H9 (cell line): Measurements from ENCODE around the gene PPP4R3B. TPM values are rescaled to one million over a fixed set of nuclear protein-coding genes. Genes with fewer than 3 reads are reported as not detected.

Experiments used
- DNase-seq: peaks from one replicate; pipeline ENCODE4 v3.0.0-alpha.2; 2017
- H2AFZ ChIP-seq: one replicate; pipeline ENCODE4 v1.6.1; 2013; ENCODE audit warnings: mild to moderate bottlenecking, low read length, control low read depth, moderate library complexity
- H2AK5ac ChIP-seq: 2 replicates; pipeline ENCODE4 v1.6.1; 2013; ENCODE audit warnings: low read length, control low read depth, mixed read lengths; ENCODE audit not compliant: insufficient read length
- H2BK120ac ChIP-seq: one replicate; pipeline ENCODE4 v1.6.1; 2013; ENCODE audit warnings: low read depth, mild to moderate bottlenecking, low read length, control low read depth, inconsistent platforms; ENCODE audit not compliant: poor library complexity, severe bottlenecking
- H2BK12ac ChIP-seq: 2 replicates; pipeline ENCODE4 v1.6.1; 2013; ENCODE audit warnings: low read length, control low read depth, mixed read lengths, low read depth; ENCODE audit not compliant: insufficient read length
- H2BK15ac ChIP-seq: 2 replicates; pipeline ENCODE4 v1.6.1; 2013; ENCODE audit warnings: low read depth, low read length, control low read depth
- H2BK20ac ChIP-seq: one replicate; pipeline ENCODE4 v1.6.1; 2013; ENCODE audit warnings: low read depth, mild to moderate bottlenecking, low read length, control low read depth, inconsistent platforms; ENCODE audit not compliant: poor library complexity, severe bottlenecking
- H2BK5ac ChIP-seq: 2 replicates; pipeline ENCODE4 v1.6.1; 2013; ENCODE audit warnings: low read length, control low read depth, mixed read lengths; ENCODE audit not compliant: insufficient read length
- H3K14ac ChIP-seq: 2 replicates; pipeline ENCODE4 v1.6.1; 2013; ENCODE audit warnings: low read length, control low read depth; ENCODE audit not compliant: insufficient read depth
- H3K18ac ChIP-seq: 2 replicates; pipeline ENCODE4 v1.6.1; 2013; ENCODE audit warnings: low read depth, mild to moderate bottlenecking, mixed read lengths, low read length, control low read depth; ENCODE audit not compliant: insufficient read length
- H3K23ac ChIP-seq: 2 replicates; pipeline ENCODE4 v1.6.1; 2013; ENCODE audit warnings: low read length, control low read depth, mixed read lengths, low read depth; ENCODE audit not compliant: insufficient read length
- H3K23me2 ChIP-seq: 2 replicates; pipeline ENCODE4 v1.6.1; 2013; ENCODE audit warnings: low read depth, mild to moderate bottlenecking, mixed read lengths, low read length, control low read depth; ENCODE audit not compliant: insufficient read length, poor library complexity, severe bottlenecking
- H3K27ac ChIP-seq: 2 replicates; pipeline ENCODE4 v1.5.1; 2013; ENCODE audit warnings: low read length, control low read depth, mixed read lengths, low read depth; ENCODE audit not compliant: insufficient read length
- H3K27me3 ChIP-seq: 2 replicates; pipeline ENCODE4 v1.6.1; 2013; ENCODE audit warnings: low read length, control low read depth, inconsistent platforms; ENCODE audit not compliant: insufficient read depth
- H3K4ac ChIP-seq: 2 replicates; pipeline ENCODE4 v1.6.1; 2013; ENCODE audit warnings: low read depth, mild to moderate bottlenecking, control low read depth, inconsistent platforms, low read length, moderate library complexity
- H3K4me1 ChIP-seq: 2 replicates; pipeline ENCODE4 v1.6.1; 2013; ENCODE audit warnings: low read length, control low read depth, inconsistent platforms; ENCODE audit not compliant: insufficient read depth
- H3K4me2 ChIP-seq: 2 replicates; pipeline ENCODE4 v1.6.1; 2013; ENCODE audit warnings: low read length, control low read depth, mixed read lengths; ENCODE audit not compliant: insufficient read length, insufficient read depth
- H3K56ac ChIP-seq: 2 replicates; pipeline ENCODE4 v1.6.1; 2013; ENCODE audit warnings: low read depth, mild to moderate bottlenecking, mixed read lengths, low read length, control low read depth; ENCODE audit not compliant: insufficient read length
- H3K79me1 ChIP-seq: 2 replicates; pipeline ENCODE4 v1.6.1; 2013; ENCODE audit warnings: low read depth, mild to moderate bottlenecking, moderate library complexity, low read length, control low read depth, inconsistent platforms; ENCODE audit not compliant: insufficient read depth, poor library complexity, severe bottlenecking
- H3K79me2 ChIP-seq: 2 replicates; pipeline ENCODE4 v1.6.1; 2013; ENCODE audit warnings: low read length, control low read depth, inconsistent platforms; ENCODE audit not compliant: insufficient read depth
- H3K9ac ChIP-seq: 2 replicates; pipeline ENCODE4 v1.6.1; 2013; ENCODE audit warnings: low read length, control low read depth, mixed read lengths; ENCODE audit not compliant: insufficient read length; ENCODE audit errors: extremely low read depth
- H3K9me3 ChIP-seq: one replicate; pipeline ENCODE4 v1.6.1; 2013; ENCODE audit warnings: low read depth, low read length, inconsistent platforms; ENCODE audit not compliant: control insufficient read depth
- H3T11ph ChIP-seq: one replicate; pipeline ENCODE4 v1.6.1; 2013; ENCODE audit warnings: mild to moderate bottlenecking, low read length, control low read depth, inconsistent platforms
- H4K20me1 ChIP-seq: one replicate; pipeline ENCODE4 v1.6.1; 2013; ENCODE audit not compliant: control insufficient read depth, insufficient read length, insufficient read depth
- H4K5ac ChIP-seq: 2 replicates; pipeline ENCODE4 v1.6.1; 2013; ENCODE audit warnings: low read depth, mild to moderate bottlenecking, mixed read lengths, low read length, control low read depth; ENCODE audit not compliant: insufficient read length
- H4K8ac ChIP-seq: replicated peaks from 2 replicates; pipeline ENCODE4 v1.6.1; 2013; ENCODE audit warnings: low read length, control low read depth, mixed read lengths, low read depth; ENCODE audit not compliant: insufficient read length
- H4K91ac ChIP-seq: 2 replicates; pipeline ENCODE4 v1.6.1; 2013; ENCODE audit warnings: low read depth, mild to moderate bottlenecking, moderate library complexity, mixed read lengths, low read length, control low read depth; ENCODE audit not compliant: insufficient read length
- H3K27ac Mint-ChIP-seq, 3 experiments: 2 replicates in 2 of 3; 3 replicates in 1 of 3; pipeline ENCODE4 v1.8.0; 2020 to 2021; ENCODE audit warnings: mixed read lengths in 3 of 3, mild to moderate bottlenecking in 1 of 3, moderate library complexity in 1 of 3
- H3K27me3 Mint-ChIP-seq: 2 replicates; pipeline ENCODE4 v1.8.0; 2021; ENCODE audit warnings: low read depth, mild to moderate bottlenecking, moderate library complexity, mixed read lengths
- H3K36me3 Mint-ChIP-seq, 3 experiments: 2 replicates in 2 of 3; 3 replicates in 1 of 3; pipeline ENCODE4 v1.8.0; 2020 to 2021; ENCODE audit warnings: low read depth in 3 of 3, mixed read lengths in 3 of 3; ENCODE audit not compliant: insufficient read depth in 1 of 3
- H3K4me1 Mint-ChIP-seq, 2 experiments: 2 replicates each; pipeline ENCODE4 v1.8.0; 2020; ENCODE audit warnings: mixed read lengths in 2 of 2
- H3K4me3 Mint-ChIP-seq, 2 experiments: 2 replicates in 1 of 2; 3 replicates in 1 of 2; pipeline ENCODE4 v1.8.0; 2020 to 2021; ENCODE audit warnings: mild to moderate bottlenecking in 2 of 2, mixed read lengths in 2 of 2, moderate library complexity in 1 of 2
- H3K9me3 Mint-ChIP-seq, 2 experiments: 2 replicates in 1 of 2; 3 replicates in 1 of 2; pipeline ENCODE4 v1.8.0; 2020; ENCODE audit warnings: mild to moderate bottlenecking in 2 of 2, mixed read lengths in 2 of 2, moderate library complexity in 1 of 2
- WGBS: extraction: QIAGEN DNeasy Blood & Tissue Kit; methylation state at CpG from one replicate; pipeline ENCODE4 v1.1.7; 2013; ENCODE audit warnings: missing lambda C conversion rate, low lambda C conversion rate, mixed read lengths; ENCODE audit not compliant: insufficient read length; ENCODE audit errors: extremely low coverage; 5-methylcytosine and 5-hydroxymethylcytosine counted together
- total RNA-seq: library from RNA; stranded (reverse); gene quantifications from 2 replicates; pipeline ENCODE4 v1.2.1, GENCODE V29; 2021
- TF ChIP-seq, protein P1 (sequence below): fragments of 200-600 bp; sonication (generic); conservative IDR thresholded peaks from 3 replicates; pipeline ENCODE4 v1.8.0; 2021; ENCODE audit warnings: antibody characterized with exemption, mild to moderate bottlenecking

Gene PPP4R3B
- total RNA-seq, 1 experiment from 2014 or later = 37.6 TPM

DNA sequence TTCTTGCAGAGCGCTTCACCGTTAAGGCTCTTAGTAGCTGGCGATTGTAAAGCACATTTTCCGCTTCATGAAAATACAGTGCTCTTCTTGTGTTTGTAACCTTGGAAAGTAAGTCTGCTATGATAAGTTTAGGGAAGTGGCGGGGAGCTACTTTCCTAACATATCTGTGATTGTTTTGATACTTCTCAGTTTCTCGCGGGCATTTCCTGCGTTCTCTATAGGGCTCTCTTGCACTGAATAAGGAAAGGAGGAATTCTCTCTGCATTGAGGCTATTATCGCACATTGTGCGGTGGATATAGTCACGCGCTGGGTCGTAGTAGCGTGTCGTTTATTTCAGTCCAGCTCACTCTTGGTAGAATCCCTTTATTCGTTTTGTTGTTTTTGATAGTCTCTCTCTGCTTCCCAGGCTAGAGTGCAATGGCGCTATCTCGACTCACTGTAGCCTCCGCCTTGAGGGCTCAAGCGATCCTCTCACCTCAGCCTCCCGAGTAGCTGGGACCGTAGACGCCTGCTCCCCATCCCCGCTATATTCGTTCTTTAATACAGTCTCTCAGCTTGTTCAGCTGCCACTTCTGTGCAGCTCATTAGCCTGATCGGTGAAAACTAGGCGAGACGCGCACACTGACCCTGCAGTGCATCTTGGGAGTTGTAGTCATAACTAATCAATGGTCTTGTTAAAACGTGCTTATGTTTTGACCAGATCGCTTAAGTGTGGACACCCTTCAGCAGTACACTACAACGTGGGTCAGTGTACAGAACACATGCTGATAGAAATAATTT, 1.0 kb upstream of the PPP4R3B start:
- no CpG with 5 or more reads among the region's 32 CpGs for WGBS
- Histone ChIP-seq H3K4me1 (no peaks in the 10 kb centered on the region), H3K9me3 (no peaks in the 10 kb centered on the region), H3K27ac (peak overlapping the region; percentile 83), H2BK20ac (no peak overlapping the region), H2BK12ac (no peak overlapping the region), H3K79me1 (peaks cover 6% of the 10 kb centered on the region), H4K8ac (no peak overlapping the region), H2BK120ac (no peak overlapping the region), H3K79me2 (peaks cover 12% of the 10 kb centered on the region; the same call in 1 of the 2 replicates), H3K14ac (peak overlapping the region; percentile 36; the same call in 1 of the 2 replicates), H3K23ac (no peak overlapping the region), H4K20me1 (no peaks in the 10 kb centered on the region), H3K27me3 (no peaks in the 10 kb centered on the region), H4K91ac (no peak overlapping the region), H2BK15ac (no peak overlapping the region), H2BK5ac (no peak overlapping the region), H3K9ac (peak overlapping the region; percentile 96), H3K23me2 (peaks cover 7% of the 10 kb centered on the region), H4K5ac (peak overlapping the region; percentile 74), H3K4me2 (peak overlapping the region; percentile 69), H3K56ac (peak overlapping the region; percentile 55), H3K4ac (no peak overlapping the region), H2AFZ (no peak overlapping the region), H3T11ph (no peak overlapping the region), H2AK5ac (no peak overlapping the region), H3K18ac (peak overlapping the region; percentile 50)
- H3K4me1 Mint-ChIP-seq = peaks cover 21 to 28% of the 10 kb centered on the region in 2 experiments
- H3K27ac Mint-ChIP-seq = no peak overlapping the region
- TF ChIP-seq, protein P1, sequence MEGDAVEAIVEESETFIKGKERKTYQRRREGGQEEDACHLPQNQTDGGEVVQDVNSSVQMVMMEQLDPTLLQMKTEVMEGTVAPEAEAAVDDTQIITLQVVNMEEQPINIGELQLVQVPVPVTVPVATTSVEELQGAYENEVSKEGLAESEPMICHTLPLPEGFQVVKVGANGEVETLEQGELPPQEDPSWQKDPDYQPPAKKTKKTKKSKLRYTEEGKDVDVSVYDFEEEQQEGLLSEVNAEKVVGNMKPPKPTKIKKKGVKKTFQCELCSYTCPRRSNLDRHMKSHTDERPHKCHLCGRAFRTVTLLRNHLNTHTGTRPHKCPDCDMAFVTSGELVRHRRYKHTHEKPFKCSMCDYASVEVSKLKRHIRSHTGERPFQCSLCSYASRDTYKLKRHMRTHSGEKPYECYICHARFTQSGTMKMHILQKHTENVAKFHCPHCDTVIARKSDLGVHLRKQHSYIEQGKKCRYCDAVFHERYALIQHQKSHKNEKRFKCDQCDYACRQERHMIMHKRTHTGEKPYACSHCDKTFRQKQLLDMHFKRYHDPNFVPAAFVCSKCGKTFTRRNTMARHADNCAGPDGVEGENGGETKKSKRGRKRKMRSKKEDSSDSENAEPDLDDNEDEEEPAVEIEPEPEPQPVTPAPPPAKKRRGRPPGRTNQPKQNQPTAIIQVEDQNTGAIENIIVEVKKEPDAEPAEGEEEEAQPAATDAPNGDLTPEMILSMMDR = no peak
- H3K9me3 Mint-ChIP-seq = no peaks in the 10 kb centered on the region
- no peak overlapping the region for H3K4me3 Mint-ChIP-seq
- H3K36me3 Mint-ChIP-seq = peaks cover 4 to 20% (median 16%) of the 10 kb centered on the region in 3 experiments
- DNase-seq = peak; percentile 43
- H3K27me3 Mint-ChIP-seq = no peaks in the 10 kb centered on the region
